ENCODE data around the gene ZNF609. TPM values are rescaled to one million over a fixed set of nuclear protein-coding genes. Genes with fewer than 3 reads are reported as not detected.

Gene ZNF609
- total and polyA plus RNA-seq, 10 of the 15 experiments (the other 5 are each of a cell fraction or from before 2014, with no cell fraction given): 5.1 to 35.3 (median 13.6) TPM

DNA sequence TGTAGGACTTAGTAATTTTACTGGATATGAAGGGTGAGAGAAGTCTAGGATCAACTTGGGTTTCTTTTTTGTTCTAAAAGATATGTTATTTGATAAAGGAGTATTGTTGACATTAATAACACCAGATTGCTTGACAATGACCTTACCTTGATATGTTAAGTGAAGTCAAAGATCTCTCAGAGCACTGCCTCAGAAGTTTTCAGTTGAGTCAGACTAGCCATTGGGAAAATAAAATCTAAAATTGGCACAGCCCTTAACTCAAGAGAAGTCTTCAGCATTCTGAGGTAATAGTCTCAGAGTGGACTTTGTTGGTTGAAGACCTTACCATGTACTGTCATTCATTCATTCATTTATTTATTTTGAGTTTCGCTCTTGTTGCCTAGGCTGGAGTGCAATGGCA lies 22.4 kb upstream of the ZNF609 start:
- in situ Hi-C loops (cut with MboI) (no loop called here), intact Hi-C loops (cut with micrococcal nuclease; ENCODE audit: unreplicated experiment) (no loop called here)
- Histone ChIP-seq H3K9ac (ENCODE audit: control insufficient read depth, insufficient read depth, low read length) (no peak overlapping the region), H3K4me2 (ENCODE audit: control insufficient read depth, insufficient read depth) (no peak overlapping the region), H3K4me3 (no peak overlapping the region), H2AFZ (ENCODE audit: control insufficient read depth, low read depth, low read length) (no peak overlapping the region), H3K27ac (ENCODE audit: control insufficient read depth, insufficient read depth) (no peak overlapping the region), H3K4me1 (ENCODE audit: control insufficient read depth, insufficient read depth, low read length) (peaks cover 3% of the 10 kb centered on the region), H3K79me2 (ENCODE audit: control insufficient read depth, insufficient read depth, low read length) (no peaks in the 10 kb centered on the region), H3K9me3 (replicated peaks; ENCODE audit: control insufficient read depth, insufficient read depth, low read length) (no peaks in the 10 kb centered on the region), H4K20me1 (ENCODE audit: control insufficient read depth, insufficient read depth) (no peaks in the 10 kb centered on the region), H3K27me3 (replicated peaks in 1 of 2; ENCODE audit: control insufficient read depth in 2 of 2, insufficient read depth in 2 of 2, low read length in 1 of 2) (no peaks in the 10 kb centered on the region), H3K36me3 (ENCODE audit: control insufficient read depth in 2 of 2, insufficient read depth in 2 of 2, low read length in 1 of 2) (0 out of 4 replicates have a peak, but pooled peaks cover 0 to 3% of the 10 kb centered on the region in 2 experiments)
- ChIA-PET POLR2A (no interaction called here), SMC1A (ENCODE audit: uncharacterized antibody, unreplicated experiment) (interaction anchor here (0.6 to 1.2 kb wide), 3 partner anchors 41 to 494 kb away, joined by 3 read pairs; no protein-coding TSS in a partner anchor), CTCF (interaction anchor here (0.6 kb wide), 1 partner anchor 437 kb away, joined by 3 read pairs; no protein-coding TSS in a partner anchor), RAD21 (ENCODE audit: unreplicated experiment) (no interaction called here)
- BruUV-seq (replicated peaks): no TSS peak
- ATAC-seq (no peak), DNase-seq (ENCODE audit: low read depth, low spot score) (no peak), FAIRE-seq (no peak)
- WGBS (ENCODE audit: insufficient coverage, insufficient replicate concordance, low lambda C conversion rate, missing lambda C conversion rate): 100% methylated on average over 1 of the region's 1 CpG
- TF ChIP-seq, protein P1, sequence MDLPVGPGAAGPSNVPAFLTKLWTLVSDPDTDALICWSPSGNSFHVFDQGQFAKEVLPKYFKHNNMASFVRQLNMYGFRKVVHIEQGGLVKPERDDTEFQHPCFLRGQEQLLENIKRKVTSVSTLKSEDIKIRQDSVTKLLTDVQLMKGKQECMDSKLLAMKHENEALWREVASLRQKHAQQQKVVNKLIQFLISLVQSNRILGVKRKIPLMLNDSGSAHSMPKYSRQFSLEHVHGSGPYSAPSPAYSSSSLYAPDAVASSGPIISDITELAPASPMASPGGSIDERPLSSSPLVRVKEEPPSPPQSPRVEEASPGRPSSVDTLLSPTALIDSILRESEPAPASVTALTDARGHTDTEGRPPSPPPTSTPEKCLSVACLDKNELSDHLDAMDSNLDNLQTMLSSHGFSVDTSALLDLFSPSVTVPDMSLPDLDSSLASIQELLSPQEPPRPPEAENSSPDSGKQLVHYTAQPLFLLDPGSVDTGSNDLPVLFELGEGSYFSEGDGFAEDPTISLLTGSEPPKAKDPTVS (IDR thresholded peaks at IDR 0.05; ENCODE audit: low read depth, low read length): no peak
- TF ChIP-seq, protein P2, sequence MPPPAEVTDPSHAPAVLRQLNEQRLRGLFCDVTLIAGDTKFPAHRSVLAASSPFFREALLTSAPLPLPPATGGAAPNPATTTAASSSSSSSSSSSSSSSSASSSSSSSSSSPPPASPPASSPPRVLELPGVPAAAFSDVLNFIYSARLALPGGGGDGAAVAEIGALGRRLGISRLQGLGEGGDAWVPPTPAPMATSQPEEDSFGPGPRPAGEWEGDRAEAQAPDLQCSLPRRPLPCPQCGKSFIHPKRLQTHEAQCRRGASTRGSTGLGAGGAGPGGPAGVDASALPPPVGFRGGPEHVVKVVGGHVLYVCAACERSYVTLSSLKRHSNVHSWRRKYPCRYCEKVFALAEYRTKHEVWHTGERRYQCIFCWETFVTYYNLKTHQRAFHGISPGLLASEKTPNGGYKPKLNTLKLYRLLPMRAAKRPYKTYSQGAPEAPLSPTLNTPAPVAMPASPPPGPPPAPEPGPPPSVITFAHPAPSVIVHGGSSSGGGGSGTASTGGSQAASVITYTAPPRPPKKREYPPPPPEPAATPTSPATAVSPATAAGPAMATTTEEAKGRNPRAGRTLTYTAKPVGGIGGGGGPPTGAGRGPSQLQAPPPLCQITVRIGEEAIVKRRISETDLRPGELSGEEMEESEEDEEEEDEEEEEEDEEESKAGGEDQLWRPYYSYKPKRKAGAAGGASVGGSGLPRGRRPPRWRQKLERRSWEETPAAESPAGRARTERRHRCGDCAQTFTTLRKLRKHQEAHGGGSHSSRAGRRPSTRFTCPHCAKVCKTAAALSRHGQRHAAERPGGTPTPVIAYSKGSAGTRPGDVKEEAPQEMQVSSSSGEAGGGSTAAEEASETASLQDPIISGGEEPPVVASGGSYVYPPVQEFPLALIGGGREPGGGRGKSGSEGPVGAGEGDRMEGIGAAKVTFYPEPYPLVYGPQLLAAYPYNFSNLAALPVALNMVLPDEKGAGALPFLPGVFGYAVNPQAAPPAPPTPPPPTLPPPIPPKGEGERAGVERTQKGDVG (CRISPR knock-in tag; IDR thresholded peaks at IDR 0.05): no peak
- no peak for TF ChIP-seq ZNF274 (IDR thresholded peaks at IDR 0.05; ENCODE audit: insufficient read depth, insufficient read length)
- TF ChIP-seq, protein P3, sequence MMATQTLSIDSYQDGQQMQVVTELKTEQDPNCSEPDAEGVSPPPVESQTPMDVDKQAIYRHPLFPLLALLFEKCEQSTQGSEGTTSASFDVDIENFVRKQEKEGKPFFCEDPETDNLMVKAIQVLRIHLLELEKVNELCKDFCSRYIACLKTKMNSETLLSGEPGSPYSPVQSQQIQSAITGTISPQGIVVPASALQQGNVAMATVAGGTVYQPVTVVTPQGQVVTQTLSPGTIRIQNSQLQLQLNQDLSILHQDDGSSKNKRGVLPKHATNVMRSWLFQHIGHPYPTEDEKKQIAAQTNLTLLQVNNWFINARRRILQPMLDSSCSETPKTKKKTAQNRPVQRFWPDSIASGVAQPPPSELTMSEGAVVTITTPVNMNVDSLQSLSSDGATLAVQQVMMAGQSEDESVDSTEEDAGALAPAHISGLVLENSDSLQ (IDR thresholded peaks at IDR 0.05): no peak
- no peak for TF ChIP-seq JUNB (IDR thresholded peaks at IDR 0.05)
- no peak for TF ChIP-seq NR2C2 (IDR thresholded peaks at IDR 0.05; ENCODE audit: borderline replicate concordance, control insufficient read depth, insufficient read length, low read depth)
- no peak for TF ChIP-seq SUZ12 (IDR thresholded peaks at IDR 0.05; ENCODE audit: unreplicated experiment)
- TF ChIP-seq, protein P4, sequence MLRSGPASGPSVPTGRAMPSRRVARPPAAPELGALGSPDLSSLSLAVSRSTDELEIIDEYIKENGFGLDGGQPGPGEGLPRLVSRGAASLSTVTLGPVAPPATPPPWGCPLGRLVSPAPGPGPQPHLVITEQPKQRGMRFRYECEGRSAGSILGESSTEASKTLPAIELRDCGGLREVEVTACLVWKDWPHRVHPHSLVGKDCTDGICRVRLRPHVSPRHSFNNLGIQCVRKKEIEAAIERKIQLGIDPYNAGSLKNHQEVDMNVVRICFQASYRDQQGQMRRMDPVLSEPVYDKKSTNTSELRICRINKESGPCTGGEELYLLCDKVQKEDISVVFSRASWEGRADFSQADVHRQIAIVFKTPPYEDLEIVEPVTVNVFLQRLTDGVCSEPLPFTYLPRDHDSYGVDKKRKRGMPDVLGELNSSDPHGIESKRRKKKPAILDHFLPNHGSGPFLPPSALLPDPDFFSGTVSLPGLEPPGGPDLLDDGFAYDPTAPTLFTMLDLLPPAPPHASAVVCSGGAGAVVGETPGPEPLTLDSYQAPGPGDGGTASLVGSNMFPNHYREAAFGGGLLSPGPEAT (IDR thresholded peaks at IDR 0.05; ENCODE audit: low read depth): no peak
- TF ChIP-seq MTA2 (IDR thresholded peaks at IDR 0.05; ENCODE audit: low read depth): no peak
- no peak for TF ChIP-seq MTA3 (IDR thresholded peaks at IDR 0.05; ENCODE audit: borderline replicate concordance, low read length)
- TF ChIP-seq, protein P5, sequence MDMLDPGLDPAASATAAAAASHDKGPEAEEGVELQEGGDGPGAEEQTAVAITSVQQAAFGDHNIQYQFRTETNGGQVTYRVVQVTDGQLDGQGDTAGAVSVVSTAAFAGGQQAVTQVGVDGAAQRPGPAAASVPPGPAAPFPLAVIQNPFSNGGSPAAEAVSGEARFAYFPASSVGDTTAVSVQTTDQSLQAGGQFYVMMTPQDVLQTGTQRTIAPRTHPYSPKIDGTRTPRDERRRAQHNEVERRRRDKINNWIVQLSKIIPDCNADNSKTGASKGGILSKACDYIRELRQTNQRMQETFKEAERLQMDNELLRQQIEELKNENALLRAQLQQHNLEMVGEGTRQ (IDR thresholded peaks at IDR 0.05; ENCODE audit: borderline replicate concordance, low read depth, low read length): no peak
- TF ChIP-seq TCF12 (IDR thresholded peaks at IDR 0.05; ENCODE audit: low read depth, low read length): no peak
- no peak for TF ChIP-seq STAT1 (conservative IDR thresholded peaks at IDR 0.05)
